GM19035 (cell line): ENCODE data around the gene DHDDS.
A peak's percentile ranks its signal among the peaks of the same experiment; 100 is the strongest.
"Not testable (repeated sequence)": the region's sequence is repeated elsewhere in the genome, so short reads cannot be mapped to it uniquely, and the experiment has no call there.

ENCODE experiments used
- ATAC-seq: cut with Tn5 transposase; IDR thresholded peaks from one replicate; pipeline ENCODE4 v1.9.1; 2021; ENCODE audit not compliant: unreplicated experiment

The DHDDS gene, protein sequence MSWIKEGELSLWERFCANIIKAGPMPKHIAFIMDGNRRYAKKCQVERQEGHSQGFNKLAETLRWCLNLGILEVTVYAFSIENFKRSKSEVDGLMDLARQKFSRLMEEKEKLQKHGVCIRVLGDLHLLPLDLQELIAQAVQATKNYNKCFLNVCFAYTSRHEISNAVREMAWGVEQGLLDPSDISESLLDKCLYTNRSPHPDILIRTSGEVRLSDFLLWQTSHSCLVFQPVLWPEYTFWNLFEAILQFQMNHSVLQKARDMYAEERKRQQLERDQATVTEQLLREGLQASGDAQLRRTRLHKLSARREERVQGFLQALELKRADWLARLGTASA

DNA sequence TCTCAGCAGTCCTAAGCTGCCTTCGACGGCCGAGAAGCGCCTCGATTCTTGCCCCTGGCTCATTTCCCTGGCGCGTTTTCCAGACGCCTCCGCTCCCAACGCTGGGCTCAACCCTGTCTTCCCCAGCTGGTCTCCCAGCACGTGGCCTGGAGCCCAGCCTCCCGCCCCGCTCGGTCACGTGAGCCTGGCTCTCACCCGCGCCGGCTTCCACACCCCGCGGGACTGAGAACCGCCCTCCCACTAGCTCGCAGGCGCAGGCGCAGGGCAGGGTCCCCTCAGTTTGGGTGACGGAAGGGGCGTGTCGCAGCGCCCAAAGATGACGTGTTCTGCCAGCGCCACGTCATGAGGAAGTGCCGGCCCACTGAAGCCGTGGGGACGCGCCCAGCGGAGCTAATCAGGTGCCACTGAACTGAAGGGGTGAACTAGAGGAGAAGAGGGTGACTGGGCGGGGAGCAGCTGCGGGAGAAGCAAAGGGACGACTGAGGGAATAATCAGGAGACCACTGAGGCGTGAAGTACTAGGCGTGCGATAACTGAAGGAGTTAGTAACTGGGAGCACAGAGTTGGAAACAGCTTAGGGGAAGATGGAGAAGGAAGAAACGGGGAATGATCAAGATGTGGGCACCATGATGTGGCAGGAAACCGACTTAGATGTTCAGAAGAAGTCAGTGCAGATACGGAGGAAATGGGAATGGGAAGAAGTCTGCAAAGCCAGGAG is at the start of gene DHDDS:
DHDDS (plus strand) TSS at position 343 of the 717 bp plus-strand sequence. CDS start 625 bp downstream, outside the sequence.
- peak; percentile 94 for ATAC-seq

DNA sequence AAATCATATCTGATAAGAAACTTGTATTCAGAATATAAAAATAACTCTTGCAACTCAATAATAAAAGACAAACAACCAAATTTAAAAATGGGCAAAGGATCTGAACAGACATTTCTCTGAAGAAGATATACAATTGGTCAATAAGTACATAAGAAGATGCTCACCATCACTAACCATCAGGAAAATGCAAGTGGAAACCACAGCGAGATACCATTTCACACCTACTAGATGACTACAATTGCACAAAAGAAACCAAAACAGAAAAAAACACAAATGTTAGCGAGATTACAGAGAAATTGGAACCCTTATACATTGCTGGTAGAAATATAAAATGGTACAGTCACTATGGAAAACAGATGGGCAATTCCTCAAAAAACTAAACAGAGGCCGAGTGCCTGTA is 48.0 kb upstream of the DHDDS start:
- no peak for ATAC-seq

DNA sequence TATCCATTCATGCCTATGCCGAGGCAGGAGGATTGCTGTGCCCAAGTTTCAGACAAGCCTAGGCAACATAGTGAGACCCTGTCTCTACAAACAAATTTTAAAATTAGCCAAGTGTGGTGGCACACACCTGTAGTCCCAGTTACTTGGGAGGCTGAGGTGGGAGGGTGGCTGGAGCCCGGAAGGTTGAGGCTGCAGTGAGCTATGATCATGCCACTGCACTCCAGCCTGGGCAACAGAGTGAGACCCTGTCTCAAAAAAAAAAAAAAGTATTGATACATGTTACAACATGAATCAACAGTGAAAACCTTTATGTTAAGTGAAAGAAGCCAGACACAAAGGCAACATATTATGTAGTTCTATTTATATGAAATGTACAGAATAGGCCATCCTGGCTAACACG is 47.1 kb upstream of the DHDDS start:
- not testable (repeated sequence) for ATAC-seq

DNA sequence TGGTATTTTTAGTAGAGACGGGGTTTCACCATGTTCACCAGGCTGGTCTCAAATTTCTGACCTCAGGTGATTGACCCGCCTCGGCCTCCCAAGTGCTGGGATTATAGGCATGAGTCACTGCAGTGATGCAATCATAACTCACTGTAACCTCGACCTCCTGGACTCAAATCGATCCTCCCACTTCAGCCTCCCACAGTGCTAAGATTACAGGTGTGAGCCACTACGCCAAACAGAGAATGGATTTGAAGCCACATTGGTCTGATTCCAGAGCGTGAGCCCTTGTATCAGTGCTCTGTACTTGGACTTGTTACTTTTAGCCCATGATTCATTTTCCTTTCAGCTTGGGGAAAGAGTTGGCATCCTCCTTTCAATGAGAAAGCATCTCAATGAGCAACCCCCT is 44.7 kb upstream of the DHDDS start:
- ATAC-seq = no peak

DNA sequence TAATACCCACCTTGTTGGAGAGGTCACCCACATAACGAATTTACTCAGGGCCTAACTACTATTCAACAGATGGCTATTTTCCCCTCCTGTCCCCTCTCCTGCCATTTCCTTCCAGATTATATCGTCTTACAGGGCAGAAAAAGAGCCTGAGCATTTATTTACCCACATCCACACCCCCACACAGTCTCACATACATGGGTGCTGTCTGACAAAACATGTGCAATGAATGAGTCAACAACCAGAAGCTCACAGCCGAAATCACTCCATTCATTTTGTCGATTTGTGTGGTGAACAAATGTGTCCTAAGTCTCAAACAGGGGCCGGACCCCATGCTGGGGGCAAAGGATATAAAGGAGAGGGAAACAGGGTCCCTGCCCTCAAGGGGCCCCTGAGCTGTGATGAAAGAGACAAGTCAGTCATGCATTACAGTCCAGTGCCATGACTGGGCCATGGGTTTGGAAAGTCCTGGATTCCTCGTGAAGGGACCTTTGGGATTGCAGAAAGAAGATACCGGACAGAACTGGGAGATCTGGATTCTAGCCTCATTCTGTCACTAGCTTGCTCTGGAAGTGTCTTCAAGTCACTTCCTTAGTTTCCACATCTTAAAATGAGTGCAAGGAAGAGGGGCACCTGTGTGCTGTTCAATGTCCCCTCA is 43.2 kb upstream of the DHDDS start:
- ATAC-seq = no peak

DNA sequence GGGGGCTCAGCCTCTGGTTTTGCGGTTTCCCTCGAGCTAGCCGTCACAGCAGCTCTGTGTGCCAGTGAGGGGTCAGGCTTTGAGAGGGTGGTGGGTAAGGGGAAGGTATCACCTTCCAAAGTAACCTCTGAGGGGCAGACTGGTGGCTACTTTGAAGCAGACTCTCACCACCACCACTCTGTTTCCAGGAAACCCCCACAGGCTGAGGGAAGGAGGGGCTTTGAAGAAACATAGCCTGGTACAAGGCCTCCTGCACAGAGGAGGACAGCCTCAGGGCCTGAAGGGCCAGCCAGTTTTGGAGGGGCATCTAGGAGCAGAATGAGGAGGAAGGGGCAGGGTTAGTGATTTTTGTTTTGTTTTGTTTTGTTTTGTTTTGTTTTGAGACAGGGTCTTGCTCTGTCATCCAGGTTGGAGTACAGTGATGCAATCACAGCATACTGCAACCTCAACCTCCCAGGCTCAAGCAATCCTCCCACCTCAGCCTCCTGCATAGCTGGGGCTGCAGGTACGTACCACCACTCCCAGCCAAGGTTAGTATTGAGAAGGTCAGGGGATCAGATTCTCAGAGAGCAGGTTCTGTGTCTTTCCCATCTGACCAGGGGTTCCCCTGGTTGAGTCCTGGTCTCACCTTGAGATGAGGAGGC is 42.4 kb upstream of the DHDDS start:
- no peak for ATAC-seq

DNA sequence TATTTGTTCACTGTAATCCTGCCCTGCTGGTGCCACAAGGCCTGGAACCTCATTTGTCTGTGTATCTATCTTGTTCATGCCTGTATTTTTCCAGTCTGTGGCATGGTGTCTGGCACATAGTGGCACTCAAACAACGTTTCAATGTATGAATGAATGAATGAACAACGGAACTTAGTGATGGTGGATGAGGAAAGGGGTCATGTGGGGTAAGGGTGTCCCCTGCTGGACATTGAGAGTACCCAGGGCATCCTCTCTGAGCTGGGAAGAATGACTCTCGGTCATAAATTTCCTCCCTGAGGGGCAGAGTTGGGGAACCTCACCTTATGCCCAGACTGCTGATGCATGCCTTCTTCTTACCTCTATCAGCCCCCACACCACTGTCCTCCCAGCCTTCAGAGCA is 40.7 kb upstream of the DHDDS start:
- no peak for ATAC-seq

DNA sequence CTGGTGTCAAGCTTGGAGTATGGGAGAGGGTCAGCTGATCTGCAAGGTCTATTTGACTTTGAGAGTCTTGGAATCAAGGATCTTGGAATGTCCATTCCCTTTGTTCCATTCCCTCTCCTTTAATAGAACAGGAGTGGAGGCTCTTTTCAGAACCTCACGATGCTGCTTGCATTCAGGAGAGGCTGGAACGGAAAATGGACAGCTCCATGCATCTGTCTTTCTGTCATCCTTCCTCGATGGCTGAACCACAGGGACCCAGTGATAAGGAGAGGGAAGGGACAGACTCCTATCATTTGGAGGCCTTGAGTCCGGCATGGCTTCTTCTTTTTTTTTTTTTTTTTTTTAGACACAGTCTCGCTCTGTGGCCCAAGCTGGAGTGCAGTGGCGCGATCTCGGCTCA is 36.4 kb upstream of the DHDDS start:
- ATAC-seq = no peak

DNA sequence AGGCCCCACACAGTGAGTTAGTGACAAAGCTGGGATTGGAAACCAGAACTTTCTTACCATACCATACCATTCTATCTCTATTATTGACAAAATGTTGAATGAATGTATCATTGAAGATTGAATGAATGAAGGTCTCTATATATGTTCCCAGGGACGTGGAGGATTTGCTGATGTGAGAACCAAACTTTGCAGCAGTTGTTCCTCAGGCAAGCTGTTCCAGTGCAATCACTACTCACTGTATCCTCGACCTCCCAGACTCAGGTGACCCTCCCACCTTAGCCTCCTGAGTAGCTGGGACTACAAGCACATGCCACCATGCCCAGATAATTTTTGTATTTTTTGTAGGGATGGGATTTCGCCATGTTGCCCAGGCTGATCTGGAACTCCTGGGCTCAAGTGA is 33.1 kb upstream of the DHDDS start:
- no peak for ATAC-seq

DNA sequence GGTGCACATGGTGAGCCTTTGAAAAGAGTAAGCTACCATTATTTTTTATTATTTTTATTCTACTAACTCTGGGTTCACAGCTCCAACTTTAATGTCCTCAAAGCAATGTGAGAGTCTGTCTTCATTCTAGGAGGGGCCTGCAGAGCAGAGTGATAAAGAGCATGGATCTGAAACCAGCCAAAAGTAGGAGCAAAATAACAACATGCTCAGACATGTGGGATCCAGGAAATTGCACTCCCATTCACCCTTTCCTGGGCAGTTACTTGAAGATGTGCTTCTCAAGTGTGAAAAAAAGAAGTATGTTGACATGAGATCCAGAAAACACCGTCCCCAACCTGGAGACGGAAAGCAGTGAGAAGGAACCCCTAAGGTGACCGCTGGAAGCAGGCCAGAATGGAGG is 30.2 kb upstream of the DHDDS start:
- no peak for ATAC-seq

DNA sequence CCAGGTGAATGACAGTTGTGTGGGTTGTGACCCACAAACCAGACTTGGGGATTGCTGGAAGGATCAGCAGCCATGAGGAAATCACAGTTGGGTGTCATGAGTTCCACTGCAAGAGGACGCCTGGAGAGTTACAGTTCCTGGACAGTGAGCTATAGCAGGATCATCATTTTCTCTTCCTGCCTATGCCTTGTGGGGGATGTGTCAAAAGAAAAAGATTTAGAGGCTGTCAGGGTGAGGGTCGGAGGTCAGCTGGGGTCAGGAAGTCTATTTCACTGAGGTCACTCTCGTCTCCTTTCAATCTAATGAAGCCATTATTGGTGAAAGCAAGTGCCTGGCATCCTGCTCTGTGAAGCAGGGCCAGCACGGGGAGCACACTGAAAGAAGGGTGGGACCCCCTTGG is 28.5 kb upstream of the DHDDS start:
- no peak for ATAC-seq

DNA sequence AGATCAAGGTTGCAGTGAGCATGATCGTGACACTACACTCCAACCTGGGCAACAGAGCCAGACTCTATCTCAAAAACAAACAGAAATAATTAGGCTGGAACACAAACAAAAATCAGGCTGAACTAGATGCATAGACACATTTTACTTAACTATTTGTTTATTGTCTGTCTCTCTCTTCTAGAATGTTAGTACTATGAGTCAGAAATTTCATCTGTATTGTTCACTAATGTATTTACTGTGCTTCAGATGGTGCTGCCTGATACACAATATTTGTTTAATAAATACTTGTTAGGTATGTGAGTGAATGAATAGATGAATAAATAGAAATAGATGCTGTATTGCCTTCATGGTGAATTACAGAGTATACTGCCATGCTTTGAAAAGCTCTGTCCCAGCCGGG is 27.5 kb upstream of the DHDDS start:
- no peak for ATAC-seq

DNA sequence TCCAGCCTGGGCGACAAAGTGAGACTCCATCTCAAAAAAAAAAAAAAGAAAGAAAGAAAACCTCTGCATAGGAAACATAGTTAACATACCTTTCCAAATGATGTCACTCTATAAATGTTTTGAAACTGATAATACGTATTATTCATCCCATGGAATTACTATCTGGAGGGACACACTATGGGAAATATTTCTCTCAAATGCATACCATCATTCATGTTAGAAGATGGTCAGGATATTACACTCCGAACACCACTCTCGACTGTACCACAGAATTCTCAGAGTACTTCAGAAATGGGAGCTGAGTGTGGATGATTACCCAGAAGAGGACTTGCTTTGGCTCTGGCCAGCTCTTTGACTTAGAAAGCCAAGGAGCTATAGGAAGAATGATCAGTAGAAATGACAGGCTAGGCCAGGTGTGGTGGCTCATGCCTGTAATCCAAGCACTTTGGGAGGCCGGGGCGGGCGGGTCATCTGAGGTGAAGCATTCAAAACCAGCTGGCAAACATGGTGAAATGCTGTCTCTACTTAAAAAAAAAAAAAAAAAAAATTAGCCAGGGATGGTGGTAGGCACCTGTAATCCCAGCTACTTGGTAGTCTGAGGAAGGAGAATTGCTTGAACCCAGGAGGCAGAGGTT is 26.7 kb upstream of the DHDDS start:
- no peak for ATAC-seq

DNA sequence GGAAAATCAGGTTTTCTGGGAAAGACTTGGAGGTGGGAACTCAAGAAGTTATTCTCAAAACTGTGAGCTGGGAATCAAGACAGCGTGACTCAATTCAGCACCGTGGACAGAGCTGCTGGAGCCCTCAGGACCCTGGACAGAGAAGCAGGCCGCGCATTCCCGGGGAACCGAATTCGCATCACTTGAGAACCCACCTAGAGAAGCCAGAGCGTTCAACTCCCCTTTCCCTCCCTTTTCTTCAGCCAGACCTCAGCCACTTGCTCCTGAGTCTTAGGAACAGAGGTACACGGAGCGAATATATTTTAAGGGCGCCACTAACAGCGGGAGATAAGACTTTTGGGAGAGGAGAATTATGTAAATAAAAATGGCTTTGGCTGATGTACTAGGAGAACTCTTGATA is 23.5 kb upstream of the DHDDS start:
- no peak for ATAC-seq

DNA sequence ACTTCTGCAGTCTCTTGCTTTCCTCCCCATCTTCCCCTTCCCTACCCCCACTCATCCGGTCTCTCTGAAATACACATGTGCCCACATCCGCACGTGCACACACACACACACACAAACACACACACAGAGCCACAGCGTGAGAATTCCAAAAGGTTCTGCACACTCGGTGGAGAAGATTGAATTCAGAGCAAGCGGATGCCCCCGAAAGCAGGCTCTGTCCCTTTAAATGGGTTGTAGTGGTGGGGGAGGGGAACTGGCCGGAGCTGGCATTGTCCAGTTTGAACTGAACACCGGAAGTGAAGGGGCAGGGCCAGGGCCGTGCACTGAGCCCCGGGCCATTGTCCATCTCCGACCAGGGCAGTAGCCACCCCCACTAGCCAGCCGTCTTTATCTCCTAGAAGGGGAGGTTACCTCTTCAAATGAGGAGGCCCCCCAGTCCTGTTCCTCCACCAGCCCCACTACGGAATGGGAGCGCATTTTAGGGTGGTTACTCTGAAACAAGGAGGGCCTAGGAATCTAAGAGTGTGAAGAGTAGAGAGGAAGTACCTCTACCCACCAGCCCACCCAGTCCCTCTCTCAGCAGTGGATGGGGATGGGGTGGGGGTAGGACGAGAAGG is 22.8 kb upstream of the DHDDS start:
- no peak for ATAC-seq

DNA sequence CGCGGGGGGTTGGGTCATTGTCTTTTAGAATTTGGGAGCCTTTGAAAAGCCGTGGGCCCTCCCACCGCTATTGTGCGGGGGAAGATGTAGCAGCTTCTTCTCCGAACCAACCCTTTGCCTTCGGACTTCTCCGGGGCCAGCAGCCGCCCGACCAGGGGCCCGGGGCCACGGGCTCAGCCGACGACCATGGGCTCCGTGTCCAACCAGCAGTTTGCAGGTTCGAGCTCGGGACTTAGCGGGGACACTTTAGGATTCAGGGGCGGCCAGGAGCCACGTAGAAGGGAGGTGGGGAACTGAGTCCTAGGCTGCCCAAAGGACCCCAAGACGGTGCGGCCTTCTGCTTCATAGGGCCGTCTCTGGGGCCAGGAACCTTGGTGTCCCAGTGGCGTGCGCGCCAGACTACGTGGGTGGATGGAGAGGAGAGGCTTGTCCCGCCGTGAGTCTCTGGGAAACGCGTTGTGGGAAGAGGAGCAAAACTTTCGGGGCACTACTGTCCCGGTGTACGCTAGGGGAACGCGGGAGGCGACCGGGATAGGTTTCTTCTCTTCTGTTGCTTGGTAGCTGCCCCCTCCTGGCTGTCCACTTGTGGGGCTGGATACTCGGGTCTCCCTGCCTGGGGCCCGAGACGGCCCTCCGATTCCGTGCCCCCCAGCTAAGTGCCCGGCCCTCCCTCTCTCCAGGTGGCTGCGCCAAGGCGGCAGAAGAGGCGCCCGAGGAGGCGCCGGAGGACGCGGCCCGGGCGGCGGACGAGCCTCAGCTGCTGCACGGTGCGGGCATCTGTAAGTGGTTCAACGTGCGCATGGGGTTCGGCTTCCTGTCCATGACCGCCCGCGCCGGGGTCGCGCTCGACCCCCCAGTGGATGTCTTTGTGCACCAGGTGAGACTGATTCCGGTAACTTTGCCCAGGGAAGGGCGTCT is 21.2 kb upstream of the DHDDS start, which contains the start of gene LIN28A:
LIN28A (plus strand) TSS at position 112 of the 918 bp plus-strand sequence; CDS start at position 187, 75 bp downstream.
- no peak for ATAC-seq

DNA sequence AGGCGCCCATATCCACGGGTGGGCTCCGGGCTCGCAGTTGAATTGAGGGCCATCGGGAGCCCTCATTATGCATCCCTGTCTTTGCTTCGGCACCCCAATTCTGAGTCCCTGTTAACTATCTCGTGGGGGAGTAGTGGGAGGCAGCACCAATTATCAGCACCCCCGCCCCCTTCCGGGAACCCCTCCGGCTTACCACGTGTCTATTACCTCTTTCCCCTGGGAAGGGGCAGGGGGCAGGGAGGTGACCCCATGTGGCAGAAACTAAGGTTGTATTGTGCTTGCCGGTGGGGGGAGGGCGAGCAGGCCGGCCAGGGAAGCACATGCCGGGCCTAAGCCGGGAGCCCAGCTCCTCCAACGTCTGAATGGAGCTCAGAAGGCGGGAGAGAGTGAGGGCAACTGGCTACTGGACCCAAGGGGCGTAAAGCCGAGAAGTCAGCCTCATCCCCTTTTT is 20.5 kb upstream of the DHDDS start:
- ATAC-seq = no peak

DNA sequence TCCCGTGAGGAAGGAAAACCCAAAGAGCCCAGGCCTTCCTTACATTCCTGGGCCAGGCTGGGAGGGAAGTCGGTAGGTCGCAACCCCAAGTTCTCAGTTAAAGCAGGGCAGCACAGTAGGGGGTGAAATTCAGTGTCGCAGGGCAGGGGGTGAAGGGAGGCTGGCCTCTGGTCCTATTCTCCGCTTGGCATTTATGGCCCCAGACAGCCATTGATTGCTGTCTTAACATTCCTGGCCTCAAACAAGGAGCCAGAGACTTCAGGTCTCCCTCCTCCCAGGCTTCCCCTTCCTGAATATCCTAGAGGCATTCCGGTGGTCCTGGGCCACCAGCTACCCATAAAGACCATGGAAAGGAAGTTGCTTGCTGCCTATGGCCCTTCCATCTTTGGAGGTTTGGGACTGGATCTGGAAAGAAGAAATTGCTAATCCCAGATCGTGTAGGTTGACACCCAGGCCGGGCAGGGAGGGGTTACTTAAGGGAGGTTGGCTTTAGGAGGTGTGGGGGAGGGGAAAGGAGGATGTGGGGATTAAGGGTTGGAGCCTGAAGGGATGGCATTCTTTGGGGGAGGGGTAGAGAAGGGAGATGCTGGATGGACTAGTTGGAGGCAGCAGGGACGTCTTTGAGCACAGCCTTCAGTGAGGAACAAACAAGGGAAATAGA is 19.8 kb upstream of the DHDDS start:
- ATAC-seq = no peak

DNA sequence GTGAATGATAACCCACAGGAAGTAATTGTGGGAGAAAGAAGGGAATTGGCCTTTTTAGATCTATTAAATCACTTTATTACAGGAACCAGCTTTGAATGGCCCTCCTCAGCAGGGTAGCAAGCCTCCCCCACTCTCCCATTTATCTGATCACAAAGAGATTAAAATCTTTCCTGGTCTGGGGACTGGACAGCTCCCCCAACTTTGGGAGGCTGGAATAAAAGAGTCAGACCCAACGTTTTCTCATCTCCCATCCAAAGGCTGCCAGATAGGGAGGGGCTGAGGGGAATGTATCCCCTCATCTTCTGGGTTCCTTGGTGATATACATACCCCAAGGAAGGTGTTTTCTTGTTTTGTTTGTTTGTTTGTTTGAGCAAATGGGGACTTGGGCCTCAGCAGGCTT is 19.1 kb upstream of the DHDDS start:
- no peak for ATAC-seq
